Activated naive CD4-positive, alpha-beta T cell treated with anti-CD3 and anti-CD28 coated beads, Interleukin-2, amount 50 U/mL, for 72 hours (primary cell): ENCODE results near the gene RNASE8. TPM values are rescaled to one million over a fixed set of nuclear protein-coding genes. Genes with fewer than 3 reads are reported as not detected.

ENCODE experiments used
- ATAC-seq, 2 donors: fragments of 150-1000 bp; cut with Tn5 transposase; 2 replicates each; pipeline ENCODE4 v1.10.0; 2021; ENCODE audit warnings: mild to moderate bottlenecking in 2 of 2, moderate library complexity in 2 of 2
- DNase-seq, 2 donors: peaks; one replicate each; pipeline ENCODE4 v3.0.0; 2021 to 2022; ENCODE audit warnings: low spot score in 2 of 2
- H3K27ac Mint-ChIP-seq, 2 donors: one replicate each; pipeline ENCODE4 v1.8.0; 2022; ENCODE audit warnings: mild to moderate bottlenecking in 2 of 2, mixed read lengths in 2 of 2
- H3K36me3 Mint-ChIP-seq, 2 donors: one replicate each; pipeline ENCODE4 v1.8.0; 2022; ENCODE audit warnings: mixed read lengths in 2 of 2
- H3K9me3 Mint-ChIP-seq, 2 donors: one replicate each; pipeline ENCODE4 v1.8.0; 2022; ENCODE audit warnings: mixed read lengths in 2 of 2
- total RNA-seq, 2 donors: library from RNA; stranded (reverse); gene quantifications; one replicate each; pipeline ENCODE4 v1.2.3, GENCODE V29; 2022

Gene RNASE8
- total RNA-seq, 2 donors from 2014 or later: not detected

DNA sequence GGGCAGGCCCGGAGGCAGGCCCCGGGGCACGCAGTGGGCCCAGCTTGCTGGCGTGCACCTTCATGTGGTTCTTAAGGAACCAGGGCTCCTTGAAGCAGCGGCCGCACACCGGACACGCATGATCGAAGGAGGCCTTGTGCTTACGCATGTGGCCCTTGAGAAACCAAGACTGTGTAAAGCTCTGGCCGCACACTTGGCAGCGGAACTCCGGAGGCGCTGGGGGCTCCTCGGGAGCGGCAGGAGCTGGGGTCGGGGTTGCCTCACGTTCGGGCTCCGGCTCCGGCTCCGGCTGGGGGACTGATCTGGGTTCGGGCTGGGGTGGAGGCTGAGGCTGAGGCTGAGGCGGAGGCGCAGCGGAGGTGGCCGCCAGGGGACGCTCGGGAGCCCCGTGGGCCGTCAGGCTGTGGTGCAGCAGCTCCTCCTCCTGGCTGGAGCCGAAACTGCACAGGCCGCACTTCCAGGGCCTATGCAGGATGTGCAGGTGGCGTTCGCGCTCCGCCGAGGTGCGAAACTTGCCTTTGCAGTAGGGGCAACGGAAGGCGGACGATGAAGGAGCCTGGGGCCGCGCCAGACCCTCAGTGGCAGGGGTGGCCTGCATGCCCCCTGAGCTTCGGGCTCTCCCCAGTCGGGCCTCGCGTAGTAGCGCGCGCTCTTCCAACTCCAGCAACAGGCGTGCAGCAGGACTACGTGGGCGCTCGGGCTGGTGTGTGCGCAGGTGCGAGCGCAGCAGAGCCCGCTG, 34.8 kb downstream of the RNASE8 start:
- peaks cover 0 to 6% of the 10 kb centered on the region in 2 donors for H3K36me3 Mint-ChIP-seq
- peak; percentile 85 to 88 for ATAC-seq
- peak; percentile 83 to 98 for DNase-seq

DNA sequence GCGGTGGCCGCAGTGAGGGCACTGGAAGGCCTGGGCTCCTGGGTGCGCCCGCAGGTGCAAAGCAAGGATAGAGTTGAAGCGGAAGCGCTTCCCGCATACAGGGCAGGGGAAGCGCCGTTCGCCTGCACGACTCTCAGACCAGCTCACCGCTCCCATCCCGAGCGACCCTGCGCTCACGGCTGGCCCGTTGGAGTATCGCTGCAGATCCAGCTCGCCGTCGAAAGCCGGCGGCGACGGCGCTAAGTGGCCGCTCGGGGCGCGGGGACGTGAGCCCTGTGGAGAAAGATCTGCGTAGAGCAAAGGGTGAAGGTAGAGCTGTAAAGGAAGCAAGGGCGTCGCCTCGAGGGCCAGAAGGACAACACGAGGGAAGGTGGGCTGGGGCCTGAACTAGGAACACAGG, 35.4 kb downstream of the RNASE8 start:
- Mint-ChIP-seq H3K27ac (no peak overlapping the region), H3K9me3 (no peaks in the 10 kb centered on the region), H3K36me3 (peaks cover 0 to 6% of the 10 kb centered on the region in 2 donors)
- ATAC-seq (no peak), DNase-seq (no peak)

More for the DNA sequence above, 34.8 kb downstream of the RNASE8 start:
- no peak overlapping the region for H3K27ac Mint-ChIP-seq
- no peaks in the 10 kb centered on the region for H3K9me3 Mint-ChIP-seq

DNA sequence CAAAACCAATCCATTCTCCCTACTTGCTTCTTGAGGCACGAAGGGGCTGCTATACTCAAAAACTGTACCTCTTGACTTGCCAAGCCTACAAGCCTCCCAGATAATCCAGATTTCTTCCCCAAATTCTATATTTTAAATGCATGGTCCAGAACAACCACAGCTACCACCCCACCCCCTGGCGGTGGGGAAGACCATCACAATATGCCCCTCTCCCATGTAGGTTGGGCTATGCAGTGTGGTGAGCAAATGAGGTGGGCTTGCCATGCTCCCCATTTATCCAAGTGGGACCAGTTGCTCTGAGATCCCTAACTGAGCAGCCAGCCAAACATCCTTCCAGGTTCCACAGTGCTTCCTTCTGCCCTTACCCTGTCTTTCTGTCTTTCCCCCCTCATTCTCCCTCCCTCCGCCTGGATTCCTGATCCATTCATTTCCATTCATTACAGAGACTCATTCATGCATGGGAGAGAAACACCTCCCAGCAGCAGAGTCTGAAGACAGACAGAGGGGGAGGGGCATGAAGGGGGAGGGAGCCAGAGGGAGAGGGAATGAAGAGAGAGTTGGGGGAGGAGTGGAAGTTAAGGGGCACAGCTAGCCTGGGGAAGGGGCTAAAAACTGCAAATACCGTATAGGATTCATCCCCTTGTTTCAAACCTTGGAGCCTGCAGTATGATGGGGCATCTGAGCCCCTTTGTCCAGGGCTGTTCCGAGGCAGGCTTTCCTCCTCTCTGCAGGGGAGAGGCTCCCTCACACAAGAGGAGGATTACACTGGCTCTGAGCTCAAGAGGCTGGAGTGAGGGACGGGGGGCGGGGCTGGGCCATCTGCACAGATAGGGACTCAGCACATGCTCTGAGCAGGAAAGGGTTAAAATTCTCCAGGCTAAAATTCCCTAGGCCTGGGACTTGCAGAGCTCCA, 36.4 kb downstream of the RNASE8 start:
- Mint-ChIP-seq H3K9me3 (no peaks in the 10 kb centered on the region), H3K27ac (no peak overlapping the region), H3K36me3 (peaks cover 0 to 6% of the 10 kb centered on the region in 2 donors)
- ATAC-seq (no peak), DNase-seq (no peak)

DNA sequence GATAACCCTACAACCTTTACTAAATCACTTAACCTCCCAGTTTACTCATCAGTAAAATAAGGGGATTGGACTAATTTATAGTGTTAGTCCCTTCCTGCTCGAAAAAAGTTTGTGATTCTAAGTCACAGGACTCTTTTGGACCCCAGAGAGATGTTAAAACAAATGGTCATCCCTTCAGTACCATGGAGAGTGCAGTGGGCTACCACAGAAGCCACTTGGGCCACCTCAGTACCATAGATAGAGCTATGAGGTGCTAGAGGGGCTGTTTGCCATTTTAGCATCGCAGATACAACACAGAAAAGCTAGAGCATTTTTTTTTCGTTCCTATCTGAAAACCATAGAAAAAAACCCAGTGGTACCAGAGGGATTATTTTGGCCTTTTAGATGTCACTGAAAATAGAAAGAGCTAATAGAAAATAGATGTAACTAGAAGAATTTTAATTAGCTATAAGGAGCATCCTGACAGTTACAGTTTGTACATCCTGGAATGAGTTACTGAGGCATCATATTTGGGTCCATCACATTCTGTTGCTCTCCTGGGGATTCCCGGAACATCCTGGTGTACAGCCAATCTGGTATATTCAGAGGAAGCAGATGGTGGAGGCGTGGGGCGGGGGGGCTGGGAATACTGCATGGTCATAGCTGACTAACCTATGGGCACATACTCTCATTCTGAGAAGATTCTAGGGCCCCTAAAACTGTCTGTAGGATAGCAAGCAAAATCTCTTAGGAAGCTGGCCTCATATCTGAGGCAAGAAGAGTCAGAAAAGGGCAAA, 38.0 kb downstream of the RNASE8 start:
- H3K9me3 Mint-ChIP-seq: no peaks in the 10 kb centered on the region

DNA sequence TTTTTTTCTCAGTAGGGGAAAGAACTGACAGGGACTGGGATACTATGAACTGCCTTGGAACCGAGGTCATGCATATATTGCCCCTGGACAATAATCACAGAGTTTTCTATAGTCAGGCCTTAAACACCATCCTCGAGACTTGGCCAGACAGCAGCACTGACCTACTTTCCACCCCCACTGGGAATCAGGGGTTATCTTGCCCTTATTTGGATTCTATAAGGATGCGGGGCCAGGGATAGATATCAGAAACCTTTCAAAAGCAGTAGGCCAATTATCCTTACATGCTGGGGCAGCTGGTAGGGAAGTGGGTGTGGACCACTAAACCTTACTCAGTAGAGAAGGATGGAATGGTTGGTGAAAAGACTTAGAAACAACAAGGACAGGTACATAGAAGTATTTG, 38.8 kb downstream of the RNASE8 start:
- Mint-ChIP-seq H3K9me3 (no peaks in the 10 kb centered on the region), H3K27ac (no peak overlapping the region), H3K36me3 (peaks cover 0 to 6% of the 10 kb centered on the region in 2 donors)
- ATAC-seq (no peak), DNase-seq (no peak)

More for the DNA sequence above, 38.0 kb downstream of the RNASE8 start:
- H3K36me3 Mint-ChIP-seq: peaks cover 0 to 6% of the 10 kb centered on the region in 2 donors
- H3K27ac Mint-ChIP-seq: no peak overlapping the region
- DNase-seq (no peak), ATAC-seq (no peak)

DNA sequence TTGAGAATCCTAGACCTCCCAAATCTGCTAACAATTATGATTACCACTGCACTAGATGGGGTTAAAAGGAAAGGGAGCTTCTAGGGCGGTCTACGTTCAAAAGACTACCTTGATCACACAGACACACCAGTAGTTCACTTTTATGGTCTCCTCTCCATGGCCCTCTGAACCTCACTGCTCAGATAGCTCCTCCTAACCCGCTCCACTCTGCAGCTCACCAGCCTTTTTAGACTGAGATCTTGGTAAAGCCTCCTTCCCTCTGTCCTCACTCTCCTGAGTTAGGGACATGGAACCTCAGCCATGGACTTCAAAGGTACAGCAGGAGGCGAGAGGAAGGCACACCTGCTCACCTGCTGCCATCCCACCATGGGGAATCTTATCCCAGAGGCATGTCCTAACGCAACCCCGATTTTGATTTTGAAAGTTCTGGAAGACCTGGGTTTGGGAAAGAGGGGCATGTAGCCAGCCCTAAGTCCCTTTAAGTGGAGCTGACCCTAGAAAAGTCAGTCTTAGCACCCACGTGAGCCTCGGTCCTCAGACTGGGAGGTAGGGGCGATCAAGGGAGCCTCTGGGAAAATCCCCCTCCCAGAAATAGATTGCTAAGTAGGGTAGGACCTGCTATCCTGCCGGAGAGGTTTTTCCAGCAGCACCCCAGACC, 39.5 kb downstream of the RNASE8 start:
- ATAC-seq (no peak), DNase-seq (no peak)
- Mint-ChIP-seq H3K36me3 (peaks cover 0 to 6% of the 10 kb centered on the region in 2 donors), H3K9me3 (no peaks in the 10 kb centered on the region), H3K27ac (peak overlapping the region; percentile 44 to 50)

DNA sequence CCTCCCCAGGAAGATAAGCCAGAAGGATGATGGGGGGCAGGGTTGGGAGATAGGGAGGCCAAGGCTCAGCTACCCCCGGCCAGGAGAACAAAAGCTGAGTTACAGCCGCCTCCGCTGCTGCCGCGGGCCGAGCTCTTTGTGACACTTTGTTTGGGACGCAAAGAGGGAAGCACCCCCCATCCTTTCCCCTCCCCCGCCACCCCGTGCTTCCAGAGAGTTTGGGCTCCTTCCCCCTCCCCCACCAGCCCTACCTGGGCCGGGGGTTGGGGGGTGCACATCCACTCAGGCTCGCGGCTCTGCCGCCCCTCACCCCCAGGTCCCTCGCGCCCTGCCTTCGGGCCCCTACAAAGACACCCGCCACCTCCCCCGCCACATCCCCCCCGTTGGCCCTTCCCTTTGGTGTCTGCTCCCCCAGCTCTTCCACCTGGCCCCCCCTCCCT, 40.0 kb downstream of the RNASE8 start:
- H3K36me3 Mint-ChIP-seq: peaks cover 3 to 5% of the 10 kb centered on the region in 2 donors
- ATAC-seq (peak in 1 of 2 donors; percentile 5), DNase-seq (no peak)
- H3K9me3 Mint-ChIP-seq: no peaks in the 10 kb centered on the region
- H3K27ac Mint-ChIP-seq: peak overlapping the region; percentile 44 to 50

DNA sequence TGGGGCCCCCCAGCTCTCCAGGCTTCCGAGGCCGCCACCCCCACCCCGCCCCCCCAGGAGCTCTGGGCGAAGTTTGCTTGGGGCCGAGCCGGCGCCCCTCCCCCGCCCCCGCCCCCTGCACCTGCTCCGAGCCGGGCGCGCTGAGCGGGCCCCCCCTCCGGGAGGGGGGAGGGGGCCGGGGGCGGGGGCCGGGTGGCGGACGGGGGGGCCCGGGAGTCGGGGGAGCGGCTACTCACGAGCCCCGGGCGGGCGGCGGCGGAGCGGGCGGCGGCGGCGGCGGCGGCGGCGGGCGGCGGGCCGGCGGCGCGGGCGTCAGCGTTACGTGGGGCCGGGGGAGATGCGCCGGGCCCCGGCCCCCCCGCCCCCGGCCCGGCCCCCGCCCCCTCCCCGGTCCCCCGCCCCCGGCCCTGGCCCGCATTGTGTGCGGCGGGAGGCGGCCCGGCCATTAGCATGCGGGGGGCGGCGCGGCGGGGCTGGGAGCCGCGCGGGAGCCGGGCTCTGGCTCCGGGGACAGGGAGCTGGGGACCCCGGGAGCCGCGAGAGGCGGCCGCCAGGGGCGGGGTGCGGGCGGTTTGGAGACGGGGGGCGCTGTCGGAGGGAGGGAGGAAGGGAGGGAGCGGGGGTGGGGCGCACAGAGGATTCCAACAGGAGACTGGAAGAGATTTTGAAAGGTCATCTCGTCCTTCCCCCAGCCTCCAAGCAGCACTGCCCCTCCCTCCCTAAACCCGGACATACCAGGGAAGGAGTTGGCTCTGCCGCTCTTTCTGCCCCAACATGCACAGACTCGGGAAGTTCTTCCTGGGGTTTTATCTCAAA, 40.7 kb downstream of the RNASE8 start, which contains the start of gene ZNF219:
Gene ZNF219 (minus strand): TSS at position 580 of the 816 bp plus-strand sequence. CDS start 5,064 bp downstream, outside the sequence.
- no peak for DNase-seq
- H3K27ac Mint-ChIP-seq: peak within 1 kb of the TSS; percentile 80 to 89
- no peaks in the 10 kb centered on the region for H3K9me3 Mint-ChIP-seq
- H3K36me3 Mint-ChIP-seq: peaks cover 2 to 9% of the 10 kb centered on the region in 2 donors
- ATAC-seq: peak; percentile 56 to 59

- no peak for DNase-seq
- Mint-ChIP-seq H3K27ac (peak overlapping the region; percentile 80 to 89), H3K9me3 (no peaks in the 10 kb centered on the region), H3K36me3 (peaks cover 6 to 13% of the 10 kb centered on the region in 2 donors)
- ATAC-seq: no peak
These were observed 41.4 kb downstream of the RNASE8 start for GRCh38 chr14:21098892-21099595.

DNA sequence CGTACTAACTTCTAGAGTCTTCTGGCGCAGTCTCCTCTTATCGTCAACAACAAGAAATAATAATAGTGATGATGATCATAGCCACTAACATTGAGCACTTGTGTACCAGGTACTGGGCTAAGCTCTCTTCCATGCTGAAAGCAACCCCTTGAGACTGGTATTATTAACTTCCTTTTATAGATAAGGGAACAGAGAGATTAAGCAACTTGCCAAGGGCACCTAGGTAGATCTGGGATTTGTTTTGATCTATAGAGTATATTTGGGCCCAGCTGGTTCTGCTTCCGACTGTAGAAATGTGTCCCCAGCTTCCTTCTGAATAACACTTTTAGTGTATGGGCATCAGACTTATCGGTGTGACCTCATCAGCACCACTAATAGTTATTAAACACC, 42.0 kb downstream of the RNASE8 start:
- ATAC-seq (no peak), DNase-seq (no peak)
- peaks cover 6 to 13% of the 10 kb centered on the region in 2 donors for H3K36me3 Mint-ChIP-seq
- H3K9me3 Mint-ChIP-seq: no peaks in the 10 kb centered on the region
- H3K27ac Mint-ChIP-seq: peak overlapping the region in 1 of 2 donors; percentile 80

DNA sequence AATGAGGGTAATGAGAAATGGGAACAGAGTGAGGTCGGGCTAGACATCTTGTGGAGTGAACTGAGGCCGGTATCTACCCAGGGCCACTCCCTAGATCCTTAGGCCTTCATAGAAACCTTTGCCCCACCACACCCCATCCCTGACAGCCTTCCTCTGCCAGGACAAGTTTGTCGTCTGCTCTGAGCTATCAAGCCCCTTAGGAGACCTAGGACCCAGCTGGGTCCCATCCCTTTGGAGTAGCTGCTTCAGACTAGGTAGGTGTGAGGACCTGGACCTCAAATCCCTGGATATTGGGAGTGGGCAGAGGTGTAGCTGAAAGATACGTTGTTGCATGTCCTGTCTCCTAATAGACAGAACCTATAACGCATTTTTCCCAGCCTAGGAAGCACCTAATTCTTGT, 43.3 kb downstream of the RNASE8 start, which contains the start of gene TMEM253:
Gene TMEM253 (plus strand): TSS at position 136 of the 400 bp plus-strand sequence. CDS start 278 bp downstream, outside the sequence.
- peak within 1 kb of the TSS; percentile 69 to 99 for H3K27ac Mint-ChIP-seq
- ATAC-seq (no peak), DNase-seq (no peak)
- H3K36me3 Mint-ChIP-seq: peaks cover 6 to 13% of the 10 kb centered on the region in 2 donors
- no peaks in the 10 kb centered on the region for H3K9me3 Mint-ChIP-seq

- ATAC-seq: no peak
These were observed 44.3 kb downstream of the RNASE8 start for GRCh38 chr14:21101802-21102413.

GRCh38 chr14:21102521-21103410, 45.1 kb downstream of the RNASE8 start:
- DNase-seq: no peak
- ATAC-seq: no peak
- Mint-ChIP-seq H3K36me3 (peaks cover 6 to 13% of the 10 kb centered on the region in 2 donors), H3K27ac (peak overlapping the region; percentile 80 to 99), H3K9me3 (no peaks in the 10 kb centered on the region)

More at GRCh38 chr14:21101802-21102413, 44.3 kb downstream of the RNASE8 start:
- Mint-ChIP-seq H3K27ac (peak overlapping the region; percentile 69 to 99), H3K36me3 (peaks cover 6 to 13% of the 10 kb centered on the region in 2 donors), H3K9me3 (no peaks in the 10 kb centered on the region)
- DNase-seq: no peak
